Measurements from ENCODE around the gene SORCS2.

DNA sequence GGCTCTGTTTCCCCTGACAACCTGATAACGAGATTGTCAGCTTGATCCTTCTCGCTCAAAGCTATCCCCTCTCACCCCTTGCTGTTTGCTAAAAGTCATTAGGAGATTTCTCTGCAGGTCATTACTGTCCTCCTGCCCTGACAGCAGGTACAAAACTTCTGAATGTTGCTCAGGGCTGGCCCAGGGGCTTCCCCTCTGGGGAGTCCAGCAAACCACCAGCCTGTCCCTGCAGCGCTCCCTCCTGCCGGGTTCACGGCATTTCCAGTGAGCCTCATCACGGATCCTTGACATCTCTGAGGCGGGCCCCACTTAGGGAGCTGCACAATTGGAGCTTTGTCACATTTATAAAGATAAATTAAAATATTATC is 5.2 kb upstream of the SORCS2 start:
- TF ChIP-seq, protein P1, sequence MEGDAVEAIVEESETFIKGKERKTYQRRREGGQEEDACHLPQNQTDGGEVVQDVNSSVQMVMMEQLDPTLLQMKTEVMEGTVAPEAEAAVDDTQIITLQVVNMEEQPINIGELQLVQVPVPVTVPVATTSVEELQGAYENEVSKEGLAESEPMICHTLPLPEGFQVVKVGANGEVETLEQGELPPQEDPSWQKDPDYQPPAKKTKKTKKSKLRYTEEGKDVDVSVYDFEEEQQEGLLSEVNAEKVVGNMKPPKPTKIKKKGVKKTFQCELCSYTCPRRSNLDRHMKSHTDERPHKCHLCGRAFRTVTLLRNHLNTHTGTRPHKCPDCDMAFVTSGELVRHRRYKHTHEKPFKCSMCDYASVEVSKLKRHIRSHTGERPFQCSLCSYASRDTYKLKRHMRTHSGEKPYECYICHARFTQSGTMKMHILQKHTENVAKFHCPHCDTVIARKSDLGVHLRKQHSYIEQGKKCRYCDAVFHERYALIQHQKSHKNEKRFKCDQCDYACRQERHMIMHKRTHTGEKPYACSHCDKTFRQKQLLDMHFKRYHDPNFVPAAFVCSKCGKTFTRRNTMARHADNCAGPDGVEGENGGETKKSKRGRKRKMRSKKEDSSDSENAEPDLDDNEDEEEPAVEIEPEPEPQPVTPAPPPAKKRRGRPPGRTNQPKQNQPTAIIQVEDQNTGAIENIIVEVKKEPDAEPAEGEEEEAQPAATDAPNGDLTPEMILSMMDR (IDR thresholded peaks at IDR 0.05; ENCODE audit: borderline replicate concordance, extremely low read depth, low read length, poor library complexity, severe bottlenecking) = no peak
- no peak for TF ChIP-seq EZH2 (IDR thresholded peaks at IDR 0.05; ENCODE audit: borderline replicate concordance, low read depth, low read length, severe bottlenecking)
